ENCODE data around the gene LRRC66.

GRCh38 chr4:52019936-52020657 is at the start of gene LRRC66:
- TF ChIP-seq CTCF (IDR thresholded peaks at IDR 0.05): no peak
- TF ChIP-seq EP300 (IDR thresholded peaks at IDR 0.05; ENCODE audit: low read depth): no peak

All from transverse colon (tissue), 3 donors.